ENCODE measurements around the gene KRTAP2-1.
"Not testable (repeated sequence)": the region's sequence is repeated elsewhere in the genome, so short reads cannot be mapped to it uniquely, and the experiment has no call there.

The KRTAP2-1 gene

GRCh38 chr17:41055130-41055529, 8.0 kb upstream of the KRTAP2-1 start, which contains the start of gene KRTAP2-2:
Gene KRTAP2-2, minus strand, starts transcription at chr17:41055230. Its CDS starts 19 bp downstream, at chr17:41055211.
- DNase-seq = not testable (repeated sequence)

GRCh38 chr17:41054556-41054955, 7.4 kb upstream of the KRTAP2-1 start:
- DNase-seq = not testable (repeated sequence)

- no peak for DNase-seq
Measured at GRCh38 chr17:41054025-41054424, 6.9 kb upstream of the KRTAP2-1 start.

- no peak for DNase-seq
Measured at GRCh38 chr17:41052566-41052965, 5.5 kb upstream of the KRTAP2-1 start.

- DNase-seq = no peak
Measured at GRCh38 chr17:41049110-41049509, 2.0 kb upstream of the KRTAP2-1 start.

GRCh38 chr17:41048441-41048840, 1.3 kb upstream of the KRTAP2-1 start:
- DNase-seq = no peak

- no peak for DNase-seq
Measured at GRCh38 chr17:41042953-41043352, 4.2 kb downstream of the KRTAP2-1 start.

- DNase-seq = not testable (repeated sequence)
Measured at GRCh38 chr17:41040783-41041571, 6.1 kb downstream of the KRTAP2-1 start, which contains the start of gene KRTAP1-1. Gene KRTAP1-1, minus strand, starts transcription at chr17:41041450. Its CDS starts 53 bp downstream, at chr17:41041397.

GRCh38 chr17:41037853-41038350, 9.2 kb downstream of the KRTAP2-1 start:
- no peak for DNase-seq

GRCh38 chr17:41034346-41034935, 12.7 kb downstream of the KRTAP2-1 start, which contains the start of gene KRTAP1-3:
Gene KRTAP1-3, minus strand, starts transcription at chr17:41034874. Its CDS starts 53 bp downstream, at chr17:41034821.
- DNase-seq = not testable (repeated sequence)

GRCh38 chr17:41029633-41030245, 17.4 kb downstream of the KRTAP2-1 start, which contains the start of gene KRTAP1-4:
Gene KRTAP1-4, minus strand, starts transcription at chr17:41030195. Its CDS starts 117 bp downstream, at chr17:41030078.
- DNase-seq = no peak

- no peak for DNase-seq
Measured at GRCh38 chr17:41026715-41027471, 20.2 kb downstream of the KRTAP2-1 start, which contains the start of gene KRTAP1-5. Gene KRTAP1-5, minus strand, starts transcription at chr17:41027208. Its CDS starts 53 bp downstream, at chr17:41027155.

GRCh38 chr17:41024697-41025096, 22.4 kb downstream of the KRTAP2-1 start:
- no peak for DNase-seq

GRCh38 chr17:41020336-41020735, 26.8 kb downstream of the KRTAP2-1 start:
- no peak for DNase-seq

GRCh38 chr17:41019415-41019814, 27.7 kb downstream of the KRTAP2-1 start:
- no peak for DNase-seq

GRCh38 chr17:41018541-41018940, 28.6 kb downstream of the KRTAP2-1 start:
- DNase-seq = no peak

- DNase-seq = no peak
Measured at GRCh38 chr17:41016578-41017215, 30.4 kb downstream of the KRTAP2-1 start.

- no peak for DNase-seq
Measured at GRCh38 chr17:41015454-41015853, 31.7 kb downstream of the KRTAP2-1 start.

- no peak for DNase-seq
Measured at GRCh38 chr17:41013606-41014005, 33.5 kb downstream of the KRTAP2-1 start.

- no peak for DNase-seq
Measured at GRCh38 chr17:41013181-41013580, 33.9 kb downstream of the KRTAP2-1 start.

- DNase-seq = no peak
Measured at GRCh38 chr17:41012326-41013120, 34.6 kb downstream of the KRTAP2-1 start.
